ENCODE data around the gene STK36. TPM values are rescaled to one million over a fixed set of nuclear protein-coding genes. Genes with fewer than 3 reads are reported as not detected.
"Not testable (repeated sequence)": the region's sequence is repeated elsewhere in the genome, so short reads cannot be mapped to it uniquely, and the experiment has no call there.

STK36 gene
- total RNA-seq, 3 donors from 2014 or later = 24.6 to 48.5 (median 35.1) TPM

DNA sequence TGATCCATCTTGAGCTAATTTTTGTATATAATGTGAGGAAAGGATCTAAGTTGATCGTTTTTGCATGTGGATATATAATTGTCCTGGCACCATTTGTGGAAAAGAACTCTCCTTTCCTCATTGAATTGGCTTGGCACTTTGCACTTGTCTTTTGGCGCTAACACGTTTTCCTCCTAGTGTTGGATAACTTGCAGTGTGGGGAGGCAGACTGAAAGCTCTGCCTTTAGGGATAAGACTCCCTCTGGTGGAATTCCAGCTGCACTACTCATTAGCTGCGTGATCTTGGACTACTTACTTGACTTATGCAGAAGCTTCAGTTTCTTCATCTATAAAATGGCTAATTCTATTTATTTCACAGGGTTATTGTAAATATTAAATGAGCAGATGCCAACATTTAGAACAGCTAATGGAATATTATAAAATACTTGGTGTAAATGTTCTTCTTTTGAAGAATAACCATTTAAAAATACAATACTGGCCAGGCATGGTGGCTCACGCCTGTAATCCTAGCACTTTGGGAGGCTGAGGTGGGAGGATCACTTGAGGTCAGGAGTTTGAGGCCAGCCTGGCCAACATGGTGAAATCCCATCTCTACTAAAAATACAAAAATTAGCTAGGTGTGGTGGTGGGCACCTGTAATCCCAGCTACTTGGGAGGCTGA lies 15.6 kb downstream of the STK36 start:
- H3K4me3 ChIP-seq; H3K9me3 ChIP-seq; intact Hi-C loops (cut with DNase I, micrococcal nuclease); H3K36me3 ChIP-seq (ENCODE audit: low read depth); H3K4me1 ChIP-seq (ENCODE audit: low read depth): not testable (repeated sequence)
- TF ChIP-seq, protein P1, sequence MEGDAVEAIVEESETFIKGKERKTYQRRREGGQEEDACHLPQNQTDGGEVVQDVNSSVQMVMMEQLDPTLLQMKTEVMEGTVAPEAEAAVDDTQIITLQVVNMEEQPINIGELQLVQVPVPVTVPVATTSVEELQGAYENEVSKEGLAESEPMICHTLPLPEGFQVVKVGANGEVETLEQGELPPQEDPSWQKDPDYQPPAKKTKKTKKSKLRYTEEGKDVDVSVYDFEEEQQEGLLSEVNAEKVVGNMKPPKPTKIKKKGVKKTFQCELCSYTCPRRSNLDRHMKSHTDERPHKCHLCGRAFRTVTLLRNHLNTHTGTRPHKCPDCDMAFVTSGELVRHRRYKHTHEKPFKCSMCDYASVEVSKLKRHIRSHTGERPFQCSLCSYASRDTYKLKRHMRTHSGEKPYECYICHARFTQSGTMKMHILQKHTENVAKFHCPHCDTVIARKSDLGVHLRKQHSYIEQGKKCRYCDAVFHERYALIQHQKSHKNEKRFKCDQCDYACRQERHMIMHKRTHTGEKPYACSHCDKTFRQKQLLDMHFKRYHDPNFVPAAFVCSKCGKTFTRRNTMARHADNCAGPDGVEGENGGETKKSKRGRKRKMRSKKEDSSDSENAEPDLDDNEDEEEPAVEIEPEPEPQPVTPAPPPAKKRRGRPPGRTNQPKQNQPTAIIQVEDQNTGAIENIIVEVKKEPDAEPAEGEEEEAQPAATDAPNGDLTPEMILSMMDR (IDR thresholded peaks at IDR 0.05) = peak; percentile 57
- ATAC-seq = peak; percentile 95
- DNase-seq = peak in 1 of 3 donors; percentile 72

DNA sequence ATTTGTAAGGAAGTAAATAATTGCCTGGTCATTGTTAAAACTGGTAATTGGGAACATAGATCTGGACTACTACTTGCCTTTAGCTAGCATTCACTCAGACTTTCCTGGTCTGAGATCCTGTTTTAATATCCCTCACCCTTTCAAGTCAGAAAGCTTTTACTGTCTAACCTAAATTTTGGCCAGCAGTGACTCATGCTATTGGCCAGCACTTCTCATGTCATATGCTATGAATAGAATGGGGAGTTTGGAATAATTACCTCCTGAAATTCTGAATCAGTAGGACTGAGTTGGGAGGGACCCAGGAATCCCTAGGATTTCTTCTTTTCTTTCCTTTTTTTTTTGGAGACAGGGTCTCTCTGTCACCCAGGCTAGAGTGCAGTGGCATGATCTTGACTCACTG lies 19.3 kb downstream of the STK36 start:
- no peaks in the 10 kb centered on the region for H3K9me3 ChIP-seq
- intact Hi-C loops (cut with DNase I, micrococcal nuclease) = no loop called here
- TF ChIP-seq, protein P1 (IDR thresholded peaks at IDR 0.05) = no peak
- H3K4me3 ChIP-seq = no peak overlapping the region
- H3K4me1 ChIP-seq (ENCODE audit: low read depth) = no peaks in the 10 kb centered on the region
- H3K36me3 ChIP-seq (ENCODE audit: low read depth) = no peaks in the 10 kb centered on the region
- DNase-seq (no peak), ATAC-seq (no peak)

DNA sequence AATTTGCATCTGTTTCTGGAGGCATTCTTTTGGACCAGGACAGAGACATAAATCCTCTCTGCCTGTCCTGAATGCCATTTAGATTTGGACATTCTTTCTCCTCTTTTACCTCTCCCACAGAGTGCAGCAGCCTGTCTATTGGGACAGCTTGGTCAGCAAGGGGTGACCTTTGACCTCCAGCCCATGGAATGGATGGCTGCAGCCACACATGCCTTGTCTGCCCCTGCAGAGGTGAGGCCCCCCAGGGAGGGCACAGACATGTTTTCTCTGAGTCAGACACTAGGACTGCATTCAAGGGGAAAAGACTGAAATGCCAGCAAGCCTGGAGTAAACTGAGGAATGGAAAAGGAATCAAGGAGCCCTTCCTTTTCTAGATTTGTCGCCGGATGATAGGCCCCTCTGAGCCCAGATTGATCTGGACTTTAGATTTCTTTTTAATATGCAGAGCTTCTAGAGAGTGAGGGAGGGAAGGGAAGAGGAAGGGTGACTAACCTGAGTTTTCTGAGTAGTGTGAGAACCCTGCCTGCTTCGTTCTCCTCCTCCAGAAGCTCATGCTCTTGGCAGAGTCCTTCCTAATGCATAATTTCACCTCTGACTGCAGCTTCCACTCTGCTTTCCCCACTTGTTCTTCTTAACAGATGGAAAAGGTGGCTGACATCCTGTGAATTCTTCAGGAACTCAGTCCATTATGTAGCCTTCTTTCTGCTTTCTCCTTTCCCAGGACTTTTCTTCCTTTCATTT lies 22.7 kb downstream of the STK36 start:
- Histone ChIP-seq H3K4me1 (ENCODE audit: low read depth) (no peaks in the 10 kb centered on the region), H3K4me3 (no peak overlapping the region), H3K9me3 (no peaks in the 10 kb centered on the region), H3K36me3 (ENCODE audit: low read depth) (no peaks in the 10 kb centered on the region)
- intact Hi-C loops (cut with DNase I, micrococcal nuclease) = no loop called here
- ATAC-seq (no peak), DNase-seq (no peak)
- TF ChIP-seq, protein P1 (IDR thresholded peaks at IDR 0.05) = no peak

DNA sequence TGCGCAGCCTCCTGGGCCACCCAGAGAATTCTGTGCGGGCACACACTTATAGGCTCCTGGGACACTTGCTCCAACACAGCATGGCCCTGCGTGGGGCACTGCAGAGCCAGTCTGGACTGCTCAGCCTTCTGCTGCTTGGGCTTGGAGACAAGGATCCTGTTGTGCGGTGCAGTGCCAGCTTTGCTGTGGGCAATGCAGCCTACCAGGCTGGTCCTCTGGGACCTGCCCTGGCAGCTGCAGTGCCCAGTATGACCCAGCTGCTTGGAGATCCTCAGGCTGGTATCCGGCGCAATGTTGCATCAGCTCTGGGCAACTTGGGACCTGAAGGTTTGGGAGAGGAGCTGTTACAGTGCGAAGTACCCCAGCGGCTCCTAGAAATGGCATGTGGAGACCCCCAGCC lies 27.0 kb downstream of the STK36 start:
- Histone ChIP-seq H3K9me3 (no peaks in the 10 kb centered on the region), H3K4me3 (no peak overlapping the region), H3K4me1 (ENCODE audit: low read depth) (no peaks in the 10 kb centered on the region), H3K36me3 (ENCODE audit: low read depth) (no peaks in the 10 kb centered on the region)
- DNase-seq (no peak), ATAC-seq (no peak)
- intact Hi-C loops (cut with DNase I, micrococcal nuclease) = no loop called here
- TF ChIP-seq, protein P1 (IDR thresholded peaks at IDR 0.05) = no peak

DNA sequence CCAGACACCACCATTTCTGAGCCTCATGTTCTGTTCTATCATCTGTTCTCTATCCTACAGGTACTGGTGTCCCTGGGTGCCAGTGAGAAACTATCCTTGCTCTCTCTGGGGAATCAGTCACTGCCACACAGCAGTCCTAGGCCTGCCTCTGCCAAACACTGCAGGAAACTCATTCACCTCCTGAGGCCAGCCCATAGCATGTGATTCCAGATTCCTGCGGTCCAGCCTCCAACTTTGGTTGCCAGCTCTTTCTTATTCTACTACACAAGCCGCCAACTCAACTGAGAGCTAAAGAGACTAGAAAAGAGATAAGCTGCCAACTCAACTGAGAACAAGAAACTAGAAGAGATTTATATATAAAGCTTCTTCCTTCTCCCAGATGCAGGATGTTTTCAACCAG lies 29.9 kb downstream of the STK36 start:
- intact Hi-C loops (cut with DNase I, micrococcal nuclease) = no loop called here
- H3K4me1 ChIP-seq (ENCODE audit: low read depth) = no peaks in the 10 kb centered on the region
- H3K4me3 ChIP-seq = no peak overlapping the region
- H3K9me3 ChIP-seq = no peaks in the 10 kb centered on the region
- TF ChIP-seq, protein P1 (IDR thresholded peaks at IDR 0.05) = no peak
- no peaks in the 10 kb centered on the region for H3K36me3 ChIP-seq (ENCODE audit: low read depth)
- ATAC-seq = no peak
- no peak for DNase-seq

All from mucosa of descending colon (tissue), 3 donors.